ENCODE data around the gene FARS2. TPM values are rescaled to one million over a fixed set of nuclear protein-coding genes. Genes with fewer than 3 reads are reported as not detected.
"Not testable (repeated sequence)": the region's sequence is repeated elsewhere in the genome, so short reads cannot be mapped to it uniquely, and the experiment has no call there.

The FARS2 gene
- total RNA-seq, 1 donor from 2014 or later, result 23.3 TPM

DNA sequence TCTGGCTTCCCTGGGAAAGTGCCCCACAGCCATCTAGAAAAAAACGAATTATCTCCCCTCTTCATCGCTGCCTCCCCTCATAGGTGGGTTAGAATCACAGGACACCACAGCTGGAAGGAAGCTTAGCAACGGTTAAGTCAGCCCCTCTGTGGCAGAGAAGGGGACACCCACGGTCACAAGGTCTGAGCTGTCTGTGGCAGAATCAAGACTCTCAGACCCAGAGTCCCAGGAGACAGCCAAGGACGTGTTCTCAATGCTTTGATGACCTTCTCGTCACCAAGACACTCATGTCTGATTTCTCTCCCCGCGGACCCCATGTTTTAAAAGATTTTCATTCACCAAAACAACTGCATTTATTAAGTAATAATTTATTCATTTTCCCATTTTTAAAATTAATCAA is 523.9 kb downstream of the FARS2 start:
- Mint-ChIP-seq H3K27ac (ENCODE audit: unreplicated experiment) (no peak overlapping the region), H3K4me1 (peaks cover 34% of the 10 kb centered on the region), H3K4me3 (no peak overlapping the region), H3K27me3 (ENCODE audit: low read depth) (no peaks in the 10 kb centered on the region), H3K36me3 (ENCODE audit: low read depth) (no peaks in the 10 kb centered on the region), H3K9me3 (no peaks in the 10 kb centered on the region)
- DNase-seq (ENCODE audit: low read depth, low spot score), result no peak
- TF ChIP-seq, protein P1, sequence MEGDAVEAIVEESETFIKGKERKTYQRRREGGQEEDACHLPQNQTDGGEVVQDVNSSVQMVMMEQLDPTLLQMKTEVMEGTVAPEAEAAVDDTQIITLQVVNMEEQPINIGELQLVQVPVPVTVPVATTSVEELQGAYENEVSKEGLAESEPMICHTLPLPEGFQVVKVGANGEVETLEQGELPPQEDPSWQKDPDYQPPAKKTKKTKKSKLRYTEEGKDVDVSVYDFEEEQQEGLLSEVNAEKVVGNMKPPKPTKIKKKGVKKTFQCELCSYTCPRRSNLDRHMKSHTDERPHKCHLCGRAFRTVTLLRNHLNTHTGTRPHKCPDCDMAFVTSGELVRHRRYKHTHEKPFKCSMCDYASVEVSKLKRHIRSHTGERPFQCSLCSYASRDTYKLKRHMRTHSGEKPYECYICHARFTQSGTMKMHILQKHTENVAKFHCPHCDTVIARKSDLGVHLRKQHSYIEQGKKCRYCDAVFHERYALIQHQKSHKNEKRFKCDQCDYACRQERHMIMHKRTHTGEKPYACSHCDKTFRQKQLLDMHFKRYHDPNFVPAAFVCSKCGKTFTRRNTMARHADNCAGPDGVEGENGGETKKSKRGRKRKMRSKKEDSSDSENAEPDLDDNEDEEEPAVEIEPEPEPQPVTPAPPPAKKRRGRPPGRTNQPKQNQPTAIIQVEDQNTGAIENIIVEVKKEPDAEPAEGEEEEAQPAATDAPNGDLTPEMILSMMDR (conservative IDR thresholded peaks at IDR 0.05), result no peak

DNA sequence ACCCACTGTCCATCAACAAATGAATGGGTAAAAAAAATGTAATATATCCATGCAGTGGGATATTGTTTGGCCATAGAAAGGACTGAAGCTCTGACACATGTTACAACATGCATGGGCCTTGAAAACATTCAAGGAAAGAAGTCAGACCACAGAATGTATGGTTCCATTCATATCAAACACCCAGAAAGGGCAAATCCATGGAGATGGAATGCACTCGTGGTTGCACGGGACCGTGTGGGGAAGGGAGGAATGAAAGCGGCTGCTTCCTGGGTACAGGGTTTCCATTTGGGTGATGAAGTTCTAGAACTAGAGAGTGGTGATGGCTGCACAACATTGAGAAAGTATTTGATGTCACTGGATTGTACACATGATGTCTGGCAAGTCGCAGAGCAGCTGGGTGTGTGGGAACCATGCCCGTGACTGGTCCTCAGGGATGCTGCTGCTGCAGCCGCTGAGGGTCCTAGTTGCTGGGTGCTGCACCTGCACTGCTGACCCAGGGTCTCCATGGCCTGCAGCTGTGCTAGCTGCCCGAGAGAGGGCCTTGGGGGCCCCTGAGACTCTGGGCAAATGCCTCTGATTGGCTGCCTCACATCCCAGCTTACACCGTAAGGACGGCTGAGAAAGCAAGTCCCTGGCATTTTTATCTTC is 525.1 kb downstream of the FARS2 start:
- TF ChIP-seq, protein P1 (conservative IDR thresholded peaks at IDR 0.05), result no peak
- Mint-ChIP-seq H3K4me1 (peaks cover 34% of the 10 kb centered on the region), H3K36me3 (ENCODE audit: low read depth) (no peaks in the 10 kb centered on the region), H3K4me3 (no peak overlapping the region), H3K27ac (ENCODE audit: unreplicated experiment) (no peak overlapping the region), H3K27me3 (ENCODE audit: low read depth) (no peaks in the 10 kb centered on the region), H3K9me3 (peaks cover under 1% of the 10 kb centered on the region)
- DNase-seq (ENCODE audit: low read depth, low spot score), result no peak

DNA sequence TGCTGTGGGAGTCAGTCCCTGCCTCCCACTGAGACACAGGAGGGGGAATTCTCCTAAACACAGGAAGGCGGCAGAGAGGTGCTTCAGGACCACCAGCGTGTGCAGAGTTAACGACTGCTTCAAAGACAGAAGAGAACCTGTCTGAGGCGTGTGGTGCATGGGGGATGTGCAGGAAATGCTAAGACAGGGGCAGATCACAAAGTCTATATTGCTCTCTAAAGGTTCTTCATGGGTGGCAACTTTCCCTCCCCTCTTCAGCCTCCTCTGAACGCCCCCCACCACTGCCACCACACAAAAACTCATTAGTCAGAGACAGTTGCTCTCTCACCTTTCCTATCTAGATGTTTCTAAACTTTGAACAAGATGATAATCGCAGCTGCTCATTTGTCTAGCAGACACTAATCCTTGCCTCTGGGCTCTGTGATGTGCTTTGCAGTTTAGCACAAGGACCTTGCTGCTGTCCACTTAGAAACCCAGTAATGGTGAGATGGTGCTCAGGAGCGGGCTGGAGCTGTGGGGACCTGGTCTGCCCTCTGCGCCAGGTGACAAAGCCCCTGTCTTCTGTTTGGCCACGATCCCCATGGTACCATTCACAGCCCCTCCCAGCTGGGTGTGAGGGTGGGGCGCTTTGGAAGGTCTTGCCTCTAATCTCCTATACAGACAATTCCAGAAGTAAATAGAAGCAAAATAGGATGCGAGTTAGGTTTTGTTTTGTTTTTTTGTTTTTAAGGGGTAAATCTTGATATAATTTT is 525.8 kb downstream of the FARS2 start:
- Mint-ChIP-seq H3K27ac (ENCODE audit: unreplicated experiment) (no peak overlapping the region), H3K27me3 (ENCODE audit: low read depth) (no peaks in the 10 kb centered on the region), H3K36me3 (ENCODE audit: low read depth) (no peaks in the 10 kb centered on the region), H3K9me3 (peaks cover 4% of the 10 kb centered on the region), H3K4me3 (no peak overlapping the region), H3K4me1 (peaks cover 34% of the 10 kb centered on the region)
- TF ChIP-seq, protein P1 (conservative IDR thresholded peaks at IDR 0.05), result no peak
- DNase-seq (ENCODE audit: low read depth, low spot score), result no peak

DNA sequence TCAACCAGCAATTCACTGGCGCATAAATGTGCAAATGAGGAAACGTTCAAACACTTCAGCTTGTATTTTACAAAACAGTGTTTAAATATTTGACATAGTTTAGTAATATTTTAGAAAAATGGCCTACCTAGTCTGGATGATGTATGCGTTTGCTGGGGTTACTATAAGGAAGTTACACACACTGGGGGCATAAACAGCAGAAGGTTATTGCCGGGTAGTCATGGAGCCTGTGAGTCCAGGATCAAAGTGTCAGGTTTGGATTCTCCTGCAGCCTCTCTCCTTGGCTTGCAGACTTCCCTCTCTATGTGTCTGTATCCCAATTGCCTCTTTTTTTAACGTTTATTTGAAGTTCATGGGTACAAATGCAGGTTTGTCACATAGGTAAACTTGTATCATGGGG is 528.1 kb downstream of the FARS2 start:
- H3K36me3 Mint-ChIP-seq (ENCODE audit: low read depth); H3K27me3 Mint-ChIP-seq (ENCODE audit: low read depth); H3K27ac Mint-ChIP-seq (ENCODE audit: unreplicated experiment); DNase-seq (ENCODE audit: low read depth, low spot score); H3K4me3 Mint-ChIP-seq: not testable (repeated sequence)
- peaks cover 30% of the 10 kb centered on the region for H3K4me1 Mint-ChIP-seq
- H3K9me3 Mint-ChIP-seq, result peaks cover 10% of the 10 kb centered on the region

DNA sequence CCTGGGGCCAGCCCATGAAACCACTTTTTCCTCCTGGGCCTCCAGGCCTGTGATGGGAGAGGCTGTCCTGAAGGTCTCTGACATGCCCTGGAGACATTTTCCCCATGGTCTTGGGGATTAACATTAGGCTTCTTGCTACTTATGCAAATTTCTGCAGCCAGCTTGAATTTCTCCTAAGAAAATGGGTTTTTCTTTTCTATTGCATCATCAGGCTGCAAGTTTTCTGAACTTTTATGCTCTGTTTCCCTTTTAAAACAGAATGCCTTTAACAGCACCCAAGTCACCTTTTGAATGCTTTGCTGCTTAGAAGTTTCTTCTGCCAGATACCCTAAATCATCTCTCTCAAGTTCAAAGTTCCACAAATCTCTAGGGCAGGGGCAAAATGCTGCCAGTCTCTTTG is 535.2 kb downstream of the FARS2 start:
- peaks cover 12% of the 10 kb centered on the region for H3K36me3 Mint-ChIP-seq (ENCODE audit: low read depth)
- DNase-seq (ENCODE audit: low read depth, low spot score); H3K4me1 Mint-ChIP-seq; H3K27ac Mint-ChIP-seq (ENCODE audit: unreplicated experiment); H3K27me3 Mint-ChIP-seq (ENCODE audit: low read depth); H3K4me3 Mint-ChIP-seq: not testable (repeated sequence)
- peaks cover 27% of the 10 kb centered on the region for H3K9me3 Mint-ChIP-seq

DNA sequence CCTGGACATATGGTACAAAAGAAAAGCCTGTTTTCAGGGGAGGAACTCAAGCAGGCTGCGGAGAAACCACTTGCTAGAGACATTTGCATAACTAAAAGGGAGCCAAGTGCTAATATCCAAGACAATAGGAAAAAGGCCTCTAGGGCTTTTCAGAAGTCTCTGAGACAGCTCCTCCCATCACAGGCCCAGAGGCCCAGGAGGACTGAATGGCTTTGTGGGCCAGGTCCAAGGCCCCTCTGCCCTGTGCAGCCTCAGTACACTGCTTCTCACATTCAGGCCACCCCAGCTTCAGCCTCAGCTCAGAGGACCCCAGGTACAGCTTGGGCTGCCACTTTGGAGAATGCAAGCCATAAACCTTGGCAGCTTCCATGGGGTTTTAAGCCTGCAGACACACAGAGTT is 545.1 kb downstream of the FARS2 start:
- not testable (repeated sequence) for H3K36me3 Mint-ChIP-seq (ENCODE audit: low read depth); H3K4me1 Mint-ChIP-seq; DNase-seq (ENCODE audit: low read depth, low spot score); H3K4me3 Mint-ChIP-seq; H3K27ac Mint-ChIP-seq (ENCODE audit: unreplicated experiment); H3K27me3 Mint-ChIP-seq (ENCODE audit: low read depth)
- peaks cover 11% of the 10 kb centered on the region for H3K9me3 Mint-ChIP-seq

DNA sequence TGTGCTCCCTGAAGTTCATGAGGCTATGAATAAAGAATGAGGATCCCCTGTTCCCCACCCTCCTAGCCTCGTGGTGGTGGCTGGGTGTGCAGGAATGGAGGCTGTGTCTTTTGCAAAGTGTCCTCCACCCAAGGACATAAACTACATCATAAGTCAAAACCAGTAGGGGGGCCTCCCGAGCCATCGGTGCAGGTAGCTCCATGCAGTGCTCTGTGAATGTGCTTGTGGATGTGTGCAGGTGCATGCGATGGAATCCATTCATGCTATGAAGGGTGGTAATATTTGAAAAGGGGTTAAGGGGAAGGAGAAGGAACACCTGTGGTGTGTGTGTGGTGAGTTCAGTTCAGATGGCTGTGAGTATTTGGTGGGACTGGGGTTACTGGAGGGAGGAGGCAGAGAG is 548.1 kb downstream of the FARS2 start:
- peaks cover 5% of the 10 kb centered on the region for H3K36me3 Mint-ChIP-seq (ENCODE audit: low read depth)
- no peaks in the 10 kb centered on the region for H3K4me1 Mint-ChIP-seq
- H3K4me3 Mint-ChIP-seq, result no peak overlapping the region
- no peak overlapping the region for H3K27ac Mint-ChIP-seq (ENCODE audit: unreplicated experiment)
- no peaks in the 10 kb centered on the region for H3K27me3 Mint-ChIP-seq (ENCODE audit: low read depth)
- no peak for DNase-seq (ENCODE audit: low read depth, low spot score)
- H3K9me3 Mint-ChIP-seq, result peaks cover 18% of the 10 kb centered on the region
- TF ChIP-seq, protein P1 (conservative IDR thresholded peaks at IDR 0.05), result no peak

Measured in neural crest cell (in vitro differentiated cells).